Dermis blood vessel endothelial cell (primary cell): ENCODE data around the gene SPG7. TPM values are rescaled to one million over a fixed set of nuclear protein-coding genes. Genes with fewer than 3 reads are reported as not detected.

Experiments used
- DNase-seq: peaks from one replicate; pipeline ENCODE4 v3.0.0; 2010
- total RNA-seq: library from RNA; depleted of rRNA; stranded (reverse); fragments of >200 nt; gene quantifications from 2 replicates; pipeline ENCODE4 v1.2.3, GENCODE V29; 2014

The SPG7 gene
- total RNA-seq, 1 donor from 2014 or later = 170 TPM

DNA sequence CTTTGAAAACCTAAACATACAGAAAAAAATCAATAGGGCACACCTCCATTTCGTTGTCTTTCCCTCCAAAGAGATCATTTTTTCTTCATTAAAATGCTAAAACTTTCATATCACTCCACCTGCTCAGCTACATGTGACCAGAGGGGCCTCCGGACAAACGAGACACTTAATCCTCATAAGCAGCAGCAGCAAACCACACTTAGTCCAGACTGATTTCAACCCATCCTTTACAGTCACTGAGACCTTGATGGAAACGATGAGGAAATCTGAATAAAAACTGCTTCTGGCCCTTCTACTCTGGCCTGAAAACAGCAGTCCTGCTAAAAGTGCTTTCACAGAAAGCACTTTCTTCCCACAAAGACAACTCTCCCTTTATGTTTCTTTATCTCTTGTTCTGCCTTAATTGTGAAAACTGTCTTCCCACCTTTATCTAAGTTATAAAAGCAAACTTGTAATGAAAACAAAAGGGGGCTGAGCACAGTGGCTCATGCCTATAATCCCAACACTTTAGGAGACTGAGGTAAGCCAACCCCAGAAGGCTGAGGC, 22.4 kb upstream of the SPG7 start:
- no peak for DNase-seq

DNA sequence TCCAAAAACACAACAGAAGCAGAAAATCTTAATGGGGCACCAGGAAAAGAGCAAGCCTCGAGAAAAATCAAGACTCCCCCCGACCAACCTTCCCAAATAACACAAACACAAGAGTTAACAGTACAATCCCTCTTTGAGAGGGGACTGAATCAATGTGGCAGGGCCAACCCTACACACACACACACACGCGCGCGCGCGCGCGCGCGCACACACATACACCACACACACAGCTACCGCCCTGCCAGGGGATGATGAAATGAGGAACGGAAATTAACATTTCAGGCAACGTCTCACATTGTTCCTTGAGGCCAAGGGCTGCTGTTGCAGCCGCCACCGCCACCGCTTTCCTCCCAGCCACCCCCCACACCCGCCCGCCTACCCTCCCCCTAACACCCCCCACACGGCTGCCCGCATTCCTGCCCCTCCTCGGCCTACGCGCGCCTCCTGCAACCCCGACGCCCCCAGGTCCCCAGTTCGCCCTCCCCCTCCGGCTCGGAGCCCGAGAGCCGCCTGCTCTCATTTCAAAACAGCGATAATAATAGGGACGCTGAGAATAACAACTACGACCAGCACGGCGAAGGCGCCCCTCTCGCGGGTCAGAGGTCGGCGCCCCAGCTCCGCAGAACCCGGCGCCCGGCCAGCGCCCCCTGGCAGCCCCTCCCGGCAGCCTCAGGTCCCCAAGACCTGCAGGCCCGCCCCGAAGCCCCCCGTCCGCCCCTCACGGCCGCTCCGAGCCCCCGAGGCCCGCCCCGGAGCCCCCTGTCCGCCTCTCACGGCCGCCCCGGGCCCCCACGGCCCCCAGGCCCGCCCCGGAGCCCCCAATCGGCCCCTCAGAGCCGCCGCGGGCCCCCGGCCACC, 18.9 kb upstream of the SPG7 start:
- DNase-seq = peak; percentile 96

DNA sequence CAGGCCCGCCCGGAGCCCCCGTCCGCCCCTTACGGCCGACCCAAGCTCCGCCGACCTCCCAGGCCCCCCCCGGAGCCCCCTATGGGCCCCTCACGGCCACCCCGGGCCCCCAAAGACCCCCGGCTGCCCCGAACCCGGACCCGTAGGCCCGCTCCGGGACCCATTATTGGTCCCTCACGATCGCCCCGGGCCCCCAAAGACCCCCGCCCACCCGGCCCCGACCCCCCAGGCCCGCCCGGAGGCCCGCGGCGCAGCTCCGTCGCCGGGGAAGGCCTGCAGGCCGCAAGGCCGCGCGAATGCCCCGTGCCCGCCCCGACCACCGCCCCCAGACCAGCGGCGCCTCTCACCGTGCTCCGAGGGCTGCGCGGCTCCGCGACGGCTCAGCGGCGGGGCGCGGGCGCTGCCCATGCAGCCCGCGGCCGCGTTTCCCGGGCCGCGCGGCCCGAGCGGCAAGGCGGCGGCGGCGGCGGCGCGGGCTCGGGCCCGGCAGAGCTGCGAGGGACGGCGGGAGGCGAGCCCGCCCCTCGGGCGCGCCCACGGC, 18.2 kb upstream of the SPG7 start:
- no peak for DNase-seq

DNA sequence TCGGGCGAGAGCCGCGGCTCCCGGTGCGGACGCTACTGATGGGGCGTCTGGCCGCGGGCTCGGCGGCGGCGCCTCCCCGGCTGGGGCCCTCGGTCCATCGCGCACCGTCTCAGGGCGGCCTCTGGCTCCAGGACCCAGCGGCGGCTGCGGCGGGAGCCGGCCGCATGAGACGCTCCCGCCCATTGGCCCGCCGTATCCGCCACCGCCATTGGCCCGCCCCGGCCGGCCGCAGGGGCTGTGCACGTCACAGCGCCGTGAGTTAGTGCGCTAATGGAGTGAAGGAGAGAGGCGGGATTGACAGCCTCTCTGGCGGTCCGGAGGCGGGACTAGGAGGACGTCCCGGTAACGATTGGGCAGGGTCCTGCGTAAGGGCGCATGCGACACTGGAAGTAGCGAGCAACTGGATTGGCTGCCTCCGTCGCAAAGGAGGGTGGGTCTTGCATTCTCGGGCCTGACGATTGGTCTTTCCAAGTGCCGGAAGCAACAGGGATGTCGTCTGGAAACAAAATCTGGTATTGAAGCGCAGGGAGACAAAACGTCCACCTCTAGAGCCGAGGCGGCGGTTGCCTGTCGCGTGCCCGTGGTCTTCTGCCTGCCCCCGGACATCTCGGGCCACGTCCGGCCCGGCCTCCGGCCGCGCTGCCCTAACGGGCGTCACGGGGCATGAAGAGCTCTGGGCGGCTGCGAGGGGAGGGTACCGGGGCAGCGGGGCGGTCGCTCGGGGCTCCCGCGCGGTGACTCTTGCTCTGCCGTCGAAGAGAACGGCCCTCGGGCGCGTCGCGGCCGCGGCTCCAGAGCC, 17.6 kb upstream of the SPG7 start, which contains the start of gene ANKRD11:
Gene ANKRD11, minus strand, starts transcription at position 123 of the 799 bp plus-strand sequence. CDS start 173,542 bp downstream, outside the sequence.
- peak; percentile 100 for DNase-seq

DNA sequence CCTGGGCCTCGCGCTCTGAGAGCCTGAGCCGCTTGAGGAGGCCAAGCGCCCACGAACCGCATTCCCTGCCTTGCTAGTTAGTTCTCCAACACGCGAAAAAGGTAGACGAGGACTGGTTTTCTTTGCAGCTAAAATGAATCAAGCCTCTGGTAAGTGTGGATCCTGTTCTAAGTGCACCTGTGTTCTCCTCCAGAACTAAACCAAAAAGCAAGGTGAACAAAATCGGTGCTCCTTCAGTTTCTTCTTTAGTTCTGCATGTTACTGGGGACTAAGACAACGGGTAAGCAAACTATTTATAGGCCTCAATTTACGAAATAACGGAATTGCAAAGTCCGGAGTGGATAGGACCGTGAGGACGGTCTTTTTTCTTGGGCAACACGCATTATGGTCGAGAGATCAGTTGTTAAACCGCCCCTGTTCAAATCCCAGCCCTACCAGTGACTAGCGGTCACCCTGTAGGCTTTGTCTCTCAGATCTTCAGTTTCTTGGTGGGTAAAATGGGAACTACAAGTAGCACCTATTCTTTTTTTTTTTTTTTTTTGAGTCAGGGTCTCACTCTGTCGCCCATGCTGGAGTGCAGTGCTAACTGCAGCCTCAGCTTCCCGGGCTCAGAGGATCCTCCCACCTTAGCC, 16.8 kb upstream of the SPG7 start:
- peak; percentile 45 for DNase-seq

DNA sequence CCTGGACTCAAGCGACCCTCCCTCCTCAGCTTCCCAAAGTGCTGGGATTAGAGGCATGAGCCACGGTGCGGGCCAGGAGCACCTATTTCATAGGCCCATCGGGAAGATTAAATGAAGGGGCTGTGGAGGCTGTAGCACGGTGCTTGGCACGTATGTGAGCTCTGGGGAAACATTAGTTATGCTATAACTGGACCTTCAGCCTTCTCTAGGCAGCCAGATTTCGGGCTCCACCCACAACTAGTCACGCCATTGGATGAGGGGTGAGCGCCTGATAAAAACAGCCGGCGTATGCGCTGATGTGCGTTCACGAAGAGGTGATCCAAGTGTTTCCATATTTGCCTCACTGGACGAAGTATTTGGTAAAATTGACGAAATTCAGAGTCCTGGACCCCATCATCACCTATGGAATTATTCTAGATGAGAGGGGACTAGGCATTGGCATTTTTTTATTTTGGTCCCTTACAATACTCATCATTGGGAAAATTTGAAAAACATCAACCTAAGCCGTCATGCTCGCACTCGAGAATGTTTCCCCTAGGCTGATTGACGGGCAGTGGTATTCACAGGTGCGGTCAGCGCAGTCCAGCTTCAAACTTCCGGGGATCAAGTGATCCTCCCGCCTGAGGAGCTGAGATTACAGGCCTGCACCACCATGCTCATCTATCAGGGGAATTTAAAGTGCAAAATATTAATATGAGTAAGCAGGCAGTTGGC, 16.1 kb upstream of the SPG7 start:
- DNase-seq = no peak

DNA sequence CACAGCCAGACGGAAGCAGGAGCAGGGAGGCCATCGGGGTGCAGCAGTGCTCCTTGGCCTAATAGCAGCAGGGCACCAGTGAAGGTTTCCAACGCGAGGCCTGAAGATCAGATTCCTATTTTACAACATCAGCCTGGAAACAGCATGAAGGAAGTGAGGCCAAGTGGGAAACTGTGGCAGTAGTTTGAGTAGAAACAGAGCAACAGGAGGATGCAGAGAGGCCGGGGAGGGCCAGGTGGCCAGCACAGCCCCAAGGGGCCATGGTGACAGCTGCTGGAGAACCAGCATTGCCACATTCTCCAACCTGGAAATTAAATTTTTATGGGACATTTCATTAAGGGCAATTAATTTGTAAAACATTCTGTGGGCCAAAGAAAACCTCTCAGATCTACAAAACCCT, 14.4 kb upstream of the SPG7 start:
- DNase-seq = no peak

DNA sequence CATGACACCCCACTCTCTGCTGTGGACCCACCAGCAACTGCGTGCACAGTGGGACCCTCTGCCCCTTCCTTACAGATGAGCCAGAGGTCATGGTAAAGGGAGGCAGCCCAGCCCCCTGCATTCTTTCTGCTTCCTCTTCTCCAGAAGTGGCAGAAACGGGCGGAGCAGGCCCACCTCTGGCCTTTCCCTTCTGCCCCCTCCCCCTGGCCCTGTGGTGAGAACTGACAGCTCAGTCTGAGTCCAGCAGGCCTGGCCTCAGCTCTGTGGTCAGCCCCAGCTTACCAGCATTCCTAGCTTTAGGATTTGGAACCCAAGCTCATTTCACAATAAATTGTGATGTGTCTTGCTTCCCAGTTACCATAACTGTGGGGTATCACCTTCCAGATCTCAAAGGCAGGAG, 13.1 kb upstream of the SPG7 start:
- no peak for DNase-seq

DNA sequence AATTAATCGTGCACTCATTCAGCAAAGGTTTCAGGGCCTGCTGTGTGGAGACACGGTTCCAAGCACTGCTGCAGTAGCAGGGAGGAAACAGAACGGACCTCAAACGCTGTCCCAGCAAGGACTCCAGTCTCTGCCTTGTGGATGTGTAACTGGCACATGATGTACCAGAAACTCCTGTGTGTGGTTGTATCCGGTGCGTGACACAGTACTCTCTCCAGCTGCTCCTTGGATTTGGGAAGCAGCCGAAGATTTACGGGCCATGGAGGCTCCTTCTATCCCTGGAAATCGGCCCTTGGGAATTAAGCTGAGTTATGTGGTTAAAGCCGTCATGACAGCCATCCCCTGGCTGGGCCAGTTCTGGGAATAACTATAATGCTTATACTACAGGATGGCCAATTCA, 9.4 kb upstream of the SPG7 start:
- DNase-seq = no peak

DNA sequence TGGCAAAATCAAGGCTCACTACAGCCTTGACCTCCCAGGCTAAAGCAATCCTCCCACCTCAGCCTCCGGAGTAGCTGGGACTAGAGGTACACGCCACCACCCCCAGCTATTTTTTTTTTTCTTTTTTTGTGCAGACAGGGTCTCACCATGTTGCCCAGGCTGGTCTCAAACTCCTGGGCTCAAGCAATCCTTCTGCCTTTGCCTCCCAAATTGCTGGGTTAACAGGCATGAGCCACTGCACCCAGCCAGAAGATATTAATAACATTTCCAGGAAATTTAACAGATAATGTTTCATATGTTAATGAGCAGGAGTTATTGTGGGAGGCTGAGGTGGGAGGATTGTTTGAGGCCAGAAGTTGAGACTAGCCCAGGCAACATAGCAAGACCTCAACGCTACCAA, 8.4 kb upstream of the SPG7 start:
- no peak for DNase-seq

DNA sequence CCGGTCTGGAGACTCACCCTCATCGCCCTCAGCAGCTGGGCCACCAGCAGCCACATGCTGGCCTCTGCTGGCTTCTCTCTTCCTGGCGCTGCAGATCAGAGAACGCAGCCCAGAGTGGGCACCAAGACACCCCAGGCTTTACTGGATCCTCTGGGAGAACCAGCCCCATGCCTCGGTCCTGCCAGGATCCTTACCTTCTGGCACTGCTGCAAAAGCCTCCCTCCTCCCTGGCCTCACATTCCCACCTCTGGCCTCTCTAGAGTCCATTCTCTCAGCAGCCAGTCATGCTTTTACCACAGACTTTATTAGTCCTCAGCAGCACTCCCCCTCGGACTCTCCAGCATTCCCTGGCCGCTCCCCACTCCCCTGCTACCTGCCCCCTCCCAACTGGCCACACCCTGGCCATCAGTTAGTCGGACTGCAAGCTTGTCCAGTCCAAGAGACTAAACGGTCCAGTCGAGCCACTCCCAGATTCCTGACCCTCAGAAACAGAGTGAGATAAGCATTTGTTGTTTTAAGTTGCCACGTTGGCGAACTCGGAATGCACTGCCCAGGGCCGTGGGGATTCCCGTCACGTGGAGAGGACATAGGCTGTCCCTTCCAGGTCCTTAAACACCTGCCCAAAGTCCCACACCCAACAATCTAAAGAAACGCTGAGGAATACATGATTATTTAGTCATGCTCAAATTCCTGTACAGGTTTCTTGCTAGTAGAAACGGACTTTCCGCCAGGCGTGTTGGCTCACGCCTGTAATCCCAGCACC, 5.9 kb upstream of the SPG7 start:
- peak; percentile 36 for DNase-seq

DNA sequence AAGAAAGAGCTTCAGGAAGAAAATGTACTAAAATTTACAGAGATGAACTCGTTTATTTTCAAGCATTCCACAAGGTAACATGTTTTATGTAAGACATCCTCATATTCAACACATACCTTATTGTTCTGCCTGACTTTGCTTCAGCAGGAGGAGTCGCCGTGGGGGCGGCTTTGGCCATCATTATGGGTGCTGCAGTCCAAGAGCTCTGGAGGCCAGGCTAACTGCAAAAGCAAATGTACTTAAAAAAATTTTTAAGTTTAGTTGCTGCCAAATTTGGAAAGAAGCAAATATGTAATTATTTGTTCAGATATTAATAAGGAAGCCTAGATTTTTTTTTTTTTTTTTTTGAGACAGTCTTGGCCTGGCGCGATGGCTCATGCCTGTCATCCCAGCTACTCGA, 4.1 kb upstream of the SPG7 start:
- no peak for DNase-seq

DNA sequence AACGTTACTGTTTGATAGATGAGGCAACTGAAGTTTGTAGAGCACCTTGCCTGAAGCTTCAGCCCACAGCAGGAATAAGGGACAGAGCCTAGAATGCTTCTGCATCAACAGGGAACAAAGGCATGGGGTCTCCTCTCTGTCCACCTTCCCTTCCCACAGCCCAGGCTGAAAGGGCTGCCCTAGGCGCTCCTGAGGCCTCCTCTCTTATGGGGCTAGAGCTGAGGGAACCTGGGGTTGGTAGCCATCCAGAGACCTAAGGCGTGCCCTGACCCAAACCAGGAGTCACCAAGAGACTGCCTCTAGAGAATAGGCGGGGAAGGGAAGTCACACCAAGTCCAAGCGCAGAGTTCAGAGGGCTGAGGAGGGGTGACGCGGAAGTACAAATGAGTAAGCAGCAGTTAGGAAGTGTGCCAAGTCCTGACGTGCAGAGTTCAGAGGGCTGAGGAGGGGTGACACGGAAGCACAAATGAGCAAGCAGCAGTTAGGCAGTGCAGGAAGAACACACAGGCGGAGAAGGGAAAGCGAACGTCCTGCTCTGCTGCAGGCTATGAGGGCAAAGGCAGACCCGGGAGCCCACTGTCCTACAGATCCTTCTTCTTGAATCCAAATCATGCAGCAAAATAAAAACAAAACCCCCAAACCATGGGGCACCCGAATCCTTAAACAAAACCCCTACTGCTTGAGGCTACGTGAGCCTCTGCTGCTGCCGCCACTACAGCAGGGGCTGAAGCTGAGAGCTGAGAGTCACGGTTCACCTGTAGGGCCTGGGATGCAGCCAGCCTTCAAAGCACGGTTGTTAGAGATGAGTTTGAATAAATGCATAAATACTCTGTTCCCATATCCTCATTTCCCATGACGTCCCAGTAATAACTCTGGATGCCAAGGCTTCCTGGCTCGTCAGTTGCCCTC, 2.7 kb upstream of the SPG7 start:
- peak; percentile 95 for DNase-seq

DNA sequence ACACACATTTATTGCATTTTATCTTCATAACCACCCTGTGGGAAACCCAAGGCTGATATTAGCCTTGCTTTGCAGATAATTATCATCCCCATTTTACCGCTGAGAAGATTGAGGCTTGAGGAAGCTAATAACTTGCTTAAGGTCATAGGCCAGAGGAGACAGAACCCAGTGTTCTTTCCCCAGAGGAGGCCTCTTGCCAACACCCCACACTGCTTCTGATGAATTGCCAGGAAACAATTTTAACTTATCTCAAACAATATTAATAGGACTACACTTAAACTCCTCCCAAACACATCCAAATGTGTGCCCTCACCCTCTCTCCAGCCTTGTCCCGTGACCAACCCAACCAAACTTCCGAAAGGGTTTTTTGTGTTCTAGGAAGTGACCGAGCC, 2.1 kb upstream of the SPG7 start:
- peak; percentile 30 for DNase-seq

DNA sequence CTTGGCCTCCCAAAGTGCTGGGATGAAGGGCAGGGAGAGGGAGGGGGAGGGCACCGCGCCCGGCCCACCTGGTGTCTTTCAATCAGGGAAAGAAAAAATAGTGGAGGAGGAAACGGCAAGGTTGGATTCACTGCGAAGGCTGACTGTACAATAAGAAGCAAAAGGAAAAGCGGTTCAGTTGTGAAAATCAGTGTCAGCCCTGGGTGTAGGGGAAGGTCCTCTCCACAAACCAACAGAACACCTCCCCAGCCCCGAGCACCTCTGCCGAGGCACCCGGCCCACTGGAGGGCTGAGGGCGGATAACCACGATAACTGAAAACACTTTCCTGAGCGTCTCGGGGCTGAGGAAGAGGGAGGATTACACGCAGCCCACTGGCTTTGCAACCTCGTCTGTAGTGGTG, 1.4 kb upstream of the SPG7 start:
- no peak for DNase-seq

DNA sequence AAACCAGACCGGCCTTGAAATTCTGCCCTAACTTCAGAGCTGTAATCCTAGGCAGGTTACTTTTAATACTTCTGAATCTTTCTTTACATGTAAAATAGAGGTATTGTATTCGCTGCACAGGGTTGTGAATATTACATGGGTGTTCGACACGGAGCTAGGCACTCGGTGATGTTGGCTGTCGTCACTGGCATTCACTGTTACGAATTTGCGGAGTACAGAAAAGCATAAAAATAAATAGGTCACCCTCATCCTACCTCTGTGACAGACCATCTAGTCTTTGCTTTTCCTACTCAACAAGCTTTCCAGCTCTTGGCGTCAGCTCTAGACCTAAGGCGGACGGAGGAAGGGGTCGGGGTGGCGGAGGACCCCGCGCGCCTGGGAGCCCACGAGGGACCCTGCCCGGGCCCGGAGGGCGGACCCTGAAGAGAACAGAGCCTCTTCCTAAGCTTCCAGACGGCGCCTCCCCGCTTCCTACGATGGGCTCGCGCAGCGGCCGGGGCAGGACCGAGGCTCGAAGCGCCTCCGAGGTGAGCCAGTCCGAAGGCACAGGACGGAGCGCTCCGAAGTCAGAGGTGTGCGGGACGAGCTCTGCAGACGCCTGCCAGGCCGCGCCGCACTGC, 879 bp upstream of the SPG7 start:
- no peak for DNase-seq

DNA sequence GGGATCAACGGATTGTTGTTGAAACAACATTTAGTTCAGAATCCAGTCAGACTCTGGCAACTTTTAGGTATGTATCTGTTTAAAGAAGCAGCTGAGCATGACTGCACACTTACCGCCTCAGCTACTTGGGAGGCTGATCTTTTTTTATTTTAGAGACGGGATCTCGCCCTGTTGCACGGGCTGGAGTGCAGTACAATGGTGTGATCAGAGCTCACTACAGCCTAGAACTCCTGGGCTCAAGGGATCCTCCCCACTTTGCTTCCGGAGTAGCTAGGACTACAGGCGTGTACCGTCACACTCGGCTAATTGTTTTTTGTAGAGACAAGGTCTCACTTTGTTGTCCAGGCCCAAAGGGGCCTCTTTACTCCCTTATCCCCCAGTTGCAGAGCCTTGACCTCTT, 2.3 kb downstream of the SPG7 start:
- DNase-seq = no peak

DNA sequence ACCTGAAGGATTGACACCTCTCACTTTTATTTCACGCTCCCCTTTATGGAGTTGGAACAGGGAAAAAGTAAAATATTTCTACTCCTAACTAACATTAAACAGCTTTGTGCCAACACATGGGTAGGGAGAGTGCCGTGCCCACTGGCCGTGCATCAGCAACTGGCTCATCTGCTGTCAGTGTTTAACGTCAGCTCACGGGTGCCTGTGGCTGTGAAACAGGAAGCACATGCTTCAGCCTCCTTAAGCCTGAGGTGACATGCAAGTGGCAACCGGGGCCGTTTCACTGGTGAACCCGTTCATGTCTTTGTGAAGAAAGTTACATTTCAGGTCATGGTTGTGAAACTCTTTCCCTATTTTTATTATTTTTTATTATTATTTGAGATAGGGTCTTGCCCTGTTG, 3.2 kb downstream of the SPG7 start:
- DNase-seq = no peak

DNA sequence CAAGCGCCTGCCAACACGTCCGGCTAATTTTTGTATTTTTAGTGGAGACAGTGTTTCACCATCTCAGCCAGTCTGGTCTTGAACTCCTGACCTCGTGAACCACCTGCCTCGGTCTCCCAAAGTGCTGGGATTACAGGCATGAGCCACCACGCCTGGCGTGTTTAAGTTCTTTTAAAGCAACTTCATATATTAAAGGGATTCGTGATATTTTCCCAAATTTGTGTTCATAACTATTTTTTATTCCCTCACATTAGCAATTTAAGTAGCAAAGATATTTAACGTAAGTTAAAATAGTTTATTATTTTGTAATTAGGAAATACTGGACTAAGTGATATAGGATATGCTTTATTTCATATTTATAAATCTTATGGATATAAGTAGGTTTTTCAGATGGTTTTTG, 4.2 kb downstream of the SPG7 start:
- no peak for DNase-seq

DNA sequence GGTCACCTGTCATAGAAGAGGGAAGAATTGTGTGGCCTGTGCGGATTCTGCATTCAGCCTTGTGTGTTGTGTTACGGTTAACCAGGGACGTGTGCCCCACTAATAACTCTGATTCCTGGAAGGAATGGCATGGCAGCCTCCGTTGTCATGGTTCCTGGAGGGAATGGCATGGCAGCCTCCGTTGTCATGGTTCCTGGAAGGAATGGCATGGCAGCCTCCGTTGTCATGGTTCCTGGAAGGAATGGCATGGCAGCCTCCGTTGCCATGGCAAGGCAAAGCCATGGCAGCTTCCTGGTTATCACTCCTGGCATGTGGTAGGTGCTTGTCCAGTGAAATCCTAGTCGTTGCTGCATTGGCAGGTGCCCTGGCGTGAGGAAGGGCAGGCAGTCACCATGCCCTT, 8.9 kb downstream of the SPG7 start:
- DNase-seq = no peak
